NCI-H226 (cell line): ENCODE results near the gene HIVEP1.

Experiments used
- DNase-seq: peaks from one replicate; pipeline ENCODE4 v3.0.0-alpha.2; 2015

HIVEP1 gene

DNA sequence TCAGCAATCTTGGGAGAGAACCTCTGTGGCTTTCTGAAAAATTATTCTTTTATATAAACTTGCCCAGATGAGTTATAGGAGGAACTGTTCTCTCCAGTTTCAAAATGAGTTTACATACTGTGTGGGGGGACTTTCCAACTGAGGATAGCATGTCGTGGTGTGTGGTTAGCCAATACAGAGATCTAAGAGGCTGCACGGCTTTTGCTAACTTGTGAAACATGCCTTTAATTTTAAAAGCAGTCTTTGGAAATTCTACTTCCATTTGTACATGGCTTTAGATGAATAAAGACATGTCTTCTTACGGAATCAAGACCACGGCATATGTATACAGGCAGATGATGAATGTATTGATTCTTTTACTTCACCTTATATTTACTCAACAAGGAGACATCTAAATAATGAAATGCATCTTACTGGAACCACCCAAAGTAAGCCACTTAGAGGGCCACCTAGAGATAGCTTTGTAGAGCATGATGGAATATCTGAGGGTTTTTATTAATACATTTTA lies 39.8 kb downstream of the HIVEP1 start:
- no peak for DNase-seq

DNA sequence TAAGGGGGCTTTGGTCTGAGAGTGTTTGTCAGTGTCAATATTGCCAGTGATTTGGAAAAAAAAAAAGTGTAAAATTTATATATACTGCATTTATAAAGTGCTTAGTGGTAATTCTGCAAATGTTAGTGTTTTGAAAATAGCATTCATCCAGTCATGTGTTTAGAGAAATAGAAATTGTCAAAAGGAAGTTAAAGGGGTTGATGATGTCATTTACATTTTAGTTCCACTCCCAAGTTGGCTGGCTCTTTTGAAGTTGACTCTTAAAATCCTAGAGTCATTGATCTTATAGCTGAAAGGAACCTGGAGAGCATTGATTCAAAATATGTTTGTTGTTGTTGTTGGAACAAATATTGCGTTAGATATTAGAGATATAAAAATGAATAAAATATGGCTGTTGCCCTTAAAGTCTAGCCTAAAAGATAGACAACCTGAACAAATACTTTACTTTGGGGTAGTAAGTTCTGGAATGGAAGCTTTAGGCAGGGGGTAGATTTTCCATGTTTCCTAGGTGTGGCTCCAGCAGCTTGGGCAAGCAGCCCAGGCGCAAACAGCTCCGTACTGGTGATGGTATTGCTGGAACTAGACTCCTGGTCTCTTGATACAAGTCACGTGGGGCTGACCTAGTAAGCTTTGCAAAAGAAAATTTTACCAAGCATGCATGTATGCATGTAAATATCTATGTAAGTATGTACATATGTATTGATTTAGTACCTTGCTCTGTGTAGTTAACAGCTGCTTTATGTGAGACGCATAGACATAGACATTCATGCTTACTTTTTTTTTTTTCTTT lies 46.3 kb downstream of the HIVEP1 start:
- no peak for DNase-seq

DNA sequence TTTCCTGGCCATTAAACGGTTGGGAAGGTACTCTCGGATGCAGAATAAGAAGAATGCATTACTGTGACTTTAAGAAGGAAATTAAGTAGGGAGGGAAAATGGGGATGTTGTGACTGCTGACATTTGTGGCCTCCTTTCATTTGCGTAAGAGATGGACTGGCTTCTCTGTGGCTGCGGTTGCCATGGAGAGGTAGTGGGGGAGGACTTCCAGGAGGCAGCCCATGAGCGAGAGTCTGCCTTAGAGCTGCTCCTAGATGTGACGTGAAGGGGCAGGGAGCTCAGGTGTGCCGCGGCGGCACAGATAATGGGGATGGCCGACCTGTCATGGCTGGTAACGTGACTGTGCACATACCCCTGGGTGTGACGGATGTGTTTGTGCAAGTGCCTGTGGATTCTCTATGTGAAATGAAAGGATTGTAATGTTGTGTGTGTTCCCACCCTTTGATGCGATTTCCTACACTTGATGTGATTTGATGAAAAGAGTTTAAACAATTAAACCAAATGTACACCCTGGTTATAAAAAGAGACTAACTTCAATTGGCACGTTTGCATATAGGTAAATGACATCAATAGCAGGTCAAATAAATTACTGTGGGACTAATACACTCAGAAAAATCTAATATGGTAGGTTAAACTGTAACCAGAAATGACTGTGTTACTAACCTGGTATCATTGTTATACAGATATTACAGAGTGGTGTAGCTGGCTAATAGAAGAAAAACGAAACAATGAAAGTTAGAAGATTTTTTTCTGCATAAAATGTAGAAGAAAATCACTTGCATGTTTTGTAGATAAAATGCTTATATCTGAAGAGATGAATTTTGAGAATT lies 48.9 kb downstream of the HIVEP1 start:
- no peak for DNase-seq

DNA sequence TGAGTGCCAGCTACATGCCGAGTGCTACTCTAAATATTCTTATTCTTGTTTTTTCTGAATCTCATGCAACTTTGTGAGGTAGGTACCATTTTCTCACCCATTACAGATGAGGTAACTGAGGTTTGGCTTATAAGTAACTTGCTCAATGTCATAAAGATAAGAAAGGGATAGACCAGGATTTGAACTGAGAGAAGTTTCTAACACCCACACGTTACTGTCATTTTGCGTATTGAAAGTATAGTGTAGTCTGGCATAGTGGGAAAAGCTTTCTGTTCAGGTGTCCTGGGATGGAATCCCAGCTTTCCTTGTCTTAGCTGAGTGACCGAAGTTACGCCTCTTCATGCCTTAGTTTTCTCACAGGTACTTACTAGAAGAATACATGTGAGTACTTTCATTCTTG lies 50.5 kb downstream of the HIVEP1 start:
- DNase-seq, result no peak

DNA sequence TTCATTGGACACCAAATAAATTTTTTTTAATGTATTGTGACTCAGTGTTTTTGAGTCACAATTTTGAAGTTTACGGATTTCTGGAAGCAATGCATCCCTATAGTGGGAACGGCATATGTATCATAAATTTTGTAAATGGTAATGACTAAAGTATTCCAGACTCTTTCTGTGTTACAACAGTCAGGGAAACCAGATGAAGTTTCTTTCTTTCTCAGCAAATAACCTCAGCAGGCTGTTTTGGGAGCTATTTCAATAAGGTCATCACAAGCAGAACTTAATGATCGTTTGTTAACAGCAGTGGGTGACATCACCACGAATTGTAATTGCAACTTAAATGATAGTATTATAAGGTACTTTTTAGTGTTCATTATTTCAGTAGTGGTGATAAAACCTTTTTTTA lies 52.0 kb downstream of the HIVEP1 start:
- DNase-seq, result no peak

DNA sequence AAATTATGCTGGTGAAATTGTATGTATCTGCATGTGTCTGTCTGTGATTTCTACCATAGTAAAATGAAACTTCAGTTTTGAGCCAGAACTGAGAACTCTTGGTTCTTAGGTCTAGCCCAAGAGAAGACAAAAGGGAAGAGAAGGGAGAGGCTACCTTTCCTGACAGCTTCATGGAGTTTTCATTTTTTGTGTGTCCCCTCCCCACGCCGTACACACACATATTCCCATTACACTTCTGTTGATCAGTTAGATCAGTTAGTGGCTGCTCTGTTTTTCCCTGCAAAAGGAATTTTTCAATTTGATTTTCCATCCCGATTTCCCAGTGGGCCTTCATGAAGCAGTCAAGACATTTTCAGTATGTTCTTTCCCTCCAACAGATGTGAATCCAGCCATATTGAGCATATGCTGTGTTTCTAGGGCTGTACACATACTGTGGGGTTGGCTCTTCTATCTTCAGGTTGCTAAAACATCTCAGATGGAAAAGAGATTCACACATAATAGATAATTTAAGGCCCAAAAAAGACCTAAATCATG lies 52.5 kb downstream of the HIVEP1 start:
- no peak for DNase-seq

DNA sequence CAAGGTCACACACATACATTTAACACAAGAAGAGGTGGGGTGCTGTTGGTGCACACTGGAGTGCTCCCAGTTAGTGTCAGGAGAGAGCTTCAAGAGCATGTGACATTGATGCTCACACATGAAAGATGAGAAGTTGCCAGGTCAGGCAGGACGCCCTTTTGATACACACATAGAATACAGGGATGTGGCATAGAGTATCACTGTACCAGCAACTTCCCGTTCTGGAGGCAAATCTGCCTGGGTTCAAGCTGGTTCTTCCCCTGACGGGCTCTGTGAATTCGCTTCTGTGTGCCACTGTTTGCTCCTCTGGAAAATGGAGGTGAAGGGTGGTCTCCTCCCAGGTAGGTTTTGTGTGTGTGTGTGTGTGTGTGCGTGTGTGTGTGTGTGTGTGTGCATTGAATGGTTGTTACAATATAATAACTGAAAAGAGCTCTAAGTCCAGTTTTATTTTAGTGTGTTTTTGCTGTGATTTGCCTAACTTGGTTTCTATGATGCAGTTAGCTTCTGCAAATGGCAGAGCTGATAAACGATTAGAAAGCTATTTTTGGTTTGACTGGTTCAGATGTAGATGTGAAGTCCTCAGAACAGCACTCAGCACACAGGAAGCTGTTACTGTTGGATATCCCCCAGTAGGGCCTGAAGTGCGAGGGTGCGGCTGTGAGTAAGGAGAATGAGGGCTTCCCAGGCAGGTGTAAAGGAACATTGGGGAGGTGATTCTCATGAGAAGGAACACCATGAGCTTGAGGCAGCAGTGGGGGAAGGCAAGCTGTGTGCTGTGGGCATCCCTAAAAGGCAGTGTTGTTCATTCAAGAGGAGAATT lies 53.4 kb downstream of the HIVEP1 start:
- no peak for DNase-seq

DNA sequence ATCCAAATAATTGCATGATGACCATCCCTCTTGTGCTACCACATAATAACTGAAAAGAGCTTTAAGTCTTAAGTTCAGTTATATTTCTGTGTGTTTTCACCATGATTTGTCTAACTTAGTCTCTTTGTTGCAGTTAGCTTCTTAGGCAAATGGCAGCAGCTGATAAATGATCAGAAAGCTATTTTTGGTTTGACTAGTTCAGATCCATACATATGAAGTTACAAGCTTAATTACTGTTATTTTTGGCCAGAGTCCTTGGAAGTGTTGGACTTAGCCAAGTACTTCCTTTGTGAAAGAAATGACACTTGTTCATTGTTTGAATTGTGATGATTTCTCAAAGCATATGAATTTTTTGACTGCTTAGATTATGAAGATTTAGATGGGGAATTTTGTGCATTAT lies 54.2 kb downstream of the HIVEP1 start:
- DNase-seq, result no peak

DNA sequence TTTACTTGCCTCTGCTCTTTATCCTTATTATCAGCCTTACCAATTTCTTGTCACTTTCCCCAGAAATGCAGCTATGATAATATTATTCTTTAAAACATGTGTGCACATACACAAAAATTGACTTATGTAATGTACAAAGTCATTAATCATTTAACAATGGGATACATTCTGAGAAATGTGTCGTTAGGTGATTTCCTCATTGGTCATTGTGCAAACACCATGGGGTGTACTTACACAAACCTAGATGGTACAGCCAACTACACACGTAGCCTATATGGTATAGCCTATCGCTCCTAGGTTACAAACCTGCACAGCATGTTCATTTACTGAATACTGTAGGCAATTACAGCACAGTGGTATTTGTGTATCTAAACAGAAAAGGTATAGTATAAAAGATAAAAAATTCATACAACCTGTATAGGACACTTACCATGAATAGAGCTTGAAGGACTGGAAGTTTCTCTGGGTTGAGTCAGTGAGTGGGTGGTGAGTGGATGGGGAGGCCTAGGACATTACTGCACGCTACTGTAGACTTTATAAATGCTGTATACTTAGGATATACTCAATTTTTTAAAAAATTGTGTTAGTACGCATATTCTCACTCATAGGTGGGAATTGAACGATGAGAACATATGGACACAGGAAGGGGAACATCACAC lies 56.9 kb downstream of the HIVEP1 start:
- no peak for DNase-seq

DNA sequence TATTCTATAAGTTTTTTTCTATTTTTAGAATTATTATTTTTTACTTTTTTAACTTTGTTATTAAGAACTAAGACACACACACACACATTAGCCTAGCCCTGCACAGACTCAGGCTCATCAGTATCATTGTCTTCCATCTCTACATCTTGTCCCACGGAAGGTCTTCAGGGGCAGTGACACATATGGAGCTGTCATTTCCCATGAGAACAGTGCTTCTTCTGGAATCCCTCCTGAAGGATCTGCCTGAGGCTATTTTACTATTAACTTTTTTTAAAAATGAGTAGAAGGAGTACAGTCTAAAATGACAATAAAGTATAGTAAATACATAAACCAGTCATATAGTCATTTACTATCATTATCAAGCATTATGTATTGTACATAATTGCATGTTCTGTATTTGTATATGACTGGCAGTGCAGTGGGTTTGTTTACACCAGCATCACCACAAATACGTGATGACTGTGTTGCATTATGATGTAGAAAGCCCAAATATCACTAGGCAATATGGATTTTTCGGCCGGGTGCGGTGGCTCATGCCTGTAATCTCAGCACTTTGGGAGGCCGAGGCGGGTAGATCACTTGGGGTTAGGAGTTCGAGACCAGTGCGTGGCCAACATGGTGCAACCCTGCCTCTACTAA lies 57.9 kb downstream of the HIVEP1 start:
- no peak for DNase-seq

DNA sequence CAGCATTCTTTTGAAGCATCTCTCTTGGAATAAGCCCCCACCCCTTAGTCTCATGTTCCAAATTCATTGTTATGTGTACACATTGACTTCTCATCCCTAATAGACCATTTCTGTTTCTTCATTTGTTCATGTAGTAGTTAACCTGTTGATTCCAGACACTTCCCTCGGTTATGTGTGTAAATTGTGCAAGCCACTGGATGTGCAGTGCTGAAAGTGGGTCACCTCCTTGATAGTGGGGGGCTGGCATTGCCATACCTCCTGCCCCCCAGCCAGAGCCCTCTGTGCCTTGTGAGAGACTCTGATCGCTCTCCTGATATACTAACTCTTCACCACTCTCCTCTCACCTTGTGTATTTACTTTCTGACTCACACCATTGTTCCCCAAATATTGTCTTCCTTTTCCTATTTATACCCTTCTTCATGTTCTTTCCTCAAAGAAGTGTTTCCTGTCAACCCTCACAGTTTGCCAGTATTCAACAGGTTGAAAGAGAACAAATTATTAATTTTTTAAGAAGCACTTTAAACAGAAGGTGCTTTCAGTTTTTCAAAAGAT lies 59.0 kb downstream of the HIVEP1 start:
- DNase-seq, result no peak

DNA sequence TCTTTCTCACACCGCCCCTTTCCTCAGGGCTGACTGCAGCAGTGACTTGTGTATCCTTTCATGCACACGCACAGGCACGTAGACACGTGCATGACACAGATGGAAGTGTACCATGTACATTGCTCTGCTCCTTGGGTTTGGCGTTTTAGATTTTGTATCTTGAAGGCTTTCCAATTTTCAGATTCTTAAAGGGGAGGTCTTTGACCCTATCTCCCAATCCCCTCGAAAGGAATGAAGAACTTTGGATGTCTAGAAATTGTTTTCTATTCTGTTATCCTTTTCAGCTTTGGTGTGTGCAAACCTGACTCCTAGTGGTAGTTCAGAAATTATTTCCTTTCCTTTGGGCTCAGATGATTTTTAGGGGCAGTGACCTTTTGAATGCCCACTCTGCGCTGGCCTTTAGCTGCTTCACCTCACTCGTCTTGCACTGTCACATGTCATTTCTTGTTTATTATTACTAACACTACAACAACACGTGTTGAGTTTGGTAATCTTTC lies 63.0 kb downstream of the HIVEP1 start:
- DNase-seq, result no peak

DNA sequence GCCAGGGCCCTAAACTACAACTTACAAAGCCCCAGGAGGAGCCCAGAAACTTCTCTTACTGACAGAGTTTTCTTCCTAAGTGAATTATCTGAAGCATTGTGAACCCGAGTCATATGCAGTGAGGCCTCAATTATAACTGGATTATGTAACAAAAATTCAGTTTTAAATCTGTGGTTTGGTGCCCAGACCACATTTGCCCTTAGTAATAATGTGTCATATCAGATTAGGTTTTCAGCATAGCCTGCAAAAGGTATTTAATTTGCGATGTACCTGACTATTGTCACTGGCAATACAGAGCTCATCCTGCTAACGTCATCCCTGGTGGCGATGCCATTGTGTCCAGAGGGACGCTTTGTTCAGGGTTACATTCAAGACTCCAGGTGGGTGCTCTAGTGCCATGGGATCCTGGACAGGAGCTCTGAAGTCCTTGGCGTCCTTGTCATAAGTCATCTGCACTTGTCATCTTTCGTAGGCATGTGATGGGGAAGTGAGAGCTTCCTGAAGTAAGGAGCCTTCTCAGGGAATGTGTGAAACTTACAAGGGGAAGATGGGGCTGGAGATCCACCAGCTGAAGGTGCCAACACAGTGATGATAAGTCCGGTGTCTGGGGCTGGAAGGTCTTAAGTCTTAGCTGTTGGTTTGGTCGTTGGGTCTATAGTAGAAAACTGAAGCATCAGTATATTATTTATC lies 65.1 kb downstream of the HIVEP1 start:
- DNase-seq, result no peak

DNA sequence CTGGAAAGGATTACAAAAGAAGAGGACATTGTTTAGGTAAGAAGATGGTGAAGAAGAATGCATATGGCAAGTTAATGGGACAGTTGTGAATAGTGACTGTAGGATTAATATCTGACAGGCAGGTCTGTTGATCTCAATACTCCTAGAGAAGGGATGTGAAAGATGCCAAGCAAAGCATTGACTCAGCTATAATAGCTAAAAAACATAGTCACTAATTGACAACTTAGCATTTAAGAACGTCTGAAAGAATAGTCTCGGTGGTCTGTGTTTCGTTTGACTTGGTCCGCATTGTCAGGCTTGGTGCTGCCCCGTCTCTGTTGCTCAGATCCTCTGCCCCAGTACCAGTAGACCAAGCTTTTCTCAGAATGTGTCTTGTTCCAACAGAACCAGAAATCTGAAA lies 65.9 kb downstream of the HIVEP1 start:
- DNase-seq, result no peak

DNA sequence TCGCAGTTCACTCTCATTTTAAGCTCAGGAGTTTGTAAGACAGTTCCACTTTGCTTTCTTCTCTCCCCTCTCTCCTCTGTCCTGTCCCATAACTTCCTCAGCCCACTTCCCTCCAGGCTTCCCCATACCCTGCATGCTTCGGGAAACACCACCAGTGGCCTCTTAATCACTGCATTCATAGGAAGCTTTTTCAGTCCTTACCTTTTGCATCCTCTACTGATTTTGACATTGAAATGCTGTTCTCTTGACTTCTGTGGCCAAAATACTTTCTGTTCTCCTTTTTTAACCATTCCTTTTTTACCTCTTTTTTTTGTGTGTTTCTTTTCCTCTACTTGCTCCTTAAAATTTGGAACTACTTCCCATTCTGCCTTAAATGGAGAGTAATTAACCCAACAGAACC lies 69.7 kb downstream of the HIVEP1 start:
- DNase-seq, result no peak

DNA sequence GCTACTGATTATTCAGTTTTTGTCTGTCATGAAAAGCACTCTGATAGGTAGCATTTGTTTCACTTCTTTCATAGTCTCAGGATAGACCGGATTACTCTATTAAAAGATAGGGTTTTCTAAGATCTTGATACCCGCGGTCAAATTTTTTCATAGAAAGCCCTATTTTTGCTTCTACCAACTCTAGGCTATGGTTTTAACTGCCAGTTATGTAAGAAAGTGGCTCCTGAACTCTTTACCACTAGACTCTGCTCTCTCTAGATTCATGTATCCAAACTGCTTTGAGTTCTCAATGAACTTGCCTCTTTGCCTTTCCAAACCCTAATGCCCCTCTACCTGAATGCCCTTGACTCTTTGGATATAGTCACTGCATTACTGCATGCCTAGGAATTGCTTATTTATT lies 70.3 kb downstream of the HIVEP1 start:
- no peak for DNase-seq

DNA sequence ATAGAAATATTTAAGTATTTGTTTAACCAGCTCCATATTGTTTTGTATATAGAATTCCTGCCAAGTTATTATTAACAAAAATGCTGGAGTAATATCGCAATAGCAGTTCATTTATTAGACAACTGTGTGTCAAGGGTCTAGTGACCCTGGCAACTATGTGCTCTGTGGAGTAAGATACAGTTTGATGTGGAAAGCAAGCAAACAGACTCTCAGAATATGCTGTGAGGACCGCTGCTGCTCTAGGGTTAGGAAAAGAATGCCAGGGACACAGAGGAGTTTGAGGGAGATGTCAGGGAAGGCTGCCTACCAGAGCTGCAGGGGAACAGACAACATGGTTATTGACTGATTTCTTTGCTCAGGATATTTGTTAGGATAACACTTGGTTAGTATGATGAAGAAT lies 71.2 kb downstream of the HIVEP1 start:
- DNase-seq, result no peak

DNA sequence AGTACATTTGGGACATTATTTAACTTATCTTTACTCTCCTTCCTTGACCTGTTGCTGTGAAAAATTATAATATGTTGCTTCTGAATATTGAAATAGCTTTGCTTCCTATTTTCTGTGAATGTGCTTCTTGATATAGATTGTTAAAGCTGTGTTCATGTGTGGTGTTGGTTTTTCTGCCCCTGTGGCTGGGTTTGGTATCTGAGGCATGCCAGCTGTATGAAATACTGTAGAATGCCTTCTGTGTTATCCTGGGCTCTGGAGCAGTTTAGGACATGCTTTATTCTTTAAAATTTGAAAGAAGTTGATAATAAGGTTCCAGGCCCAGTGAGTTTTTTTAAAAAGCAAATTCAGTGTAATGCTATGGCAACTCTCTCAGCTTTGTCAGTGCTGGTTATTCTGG lies 71.7 kb downstream of the HIVEP1 start:
- DNase-seq, result no peak

DNA sequence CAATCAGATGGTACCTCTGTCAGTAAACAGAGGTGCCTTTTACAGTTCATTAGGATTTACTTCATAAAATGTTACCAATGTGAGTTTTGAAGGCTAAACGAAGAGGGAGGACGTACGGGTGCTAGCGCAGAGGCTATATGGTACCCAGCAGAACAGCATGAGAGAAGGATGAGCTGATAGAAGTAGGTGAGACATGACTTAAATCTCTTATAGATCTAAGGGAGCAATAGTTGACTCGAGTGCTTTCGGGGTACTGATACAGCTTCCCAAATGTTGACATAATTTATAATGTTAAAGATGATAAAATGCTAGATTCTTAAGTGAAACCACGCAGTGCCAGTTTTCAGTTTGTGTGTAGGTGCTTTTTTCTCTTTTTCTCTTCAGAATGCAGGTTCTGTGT lies 72.6 kb downstream of the HIVEP1 start:
- DNase-seq, result no peak

DNA sequence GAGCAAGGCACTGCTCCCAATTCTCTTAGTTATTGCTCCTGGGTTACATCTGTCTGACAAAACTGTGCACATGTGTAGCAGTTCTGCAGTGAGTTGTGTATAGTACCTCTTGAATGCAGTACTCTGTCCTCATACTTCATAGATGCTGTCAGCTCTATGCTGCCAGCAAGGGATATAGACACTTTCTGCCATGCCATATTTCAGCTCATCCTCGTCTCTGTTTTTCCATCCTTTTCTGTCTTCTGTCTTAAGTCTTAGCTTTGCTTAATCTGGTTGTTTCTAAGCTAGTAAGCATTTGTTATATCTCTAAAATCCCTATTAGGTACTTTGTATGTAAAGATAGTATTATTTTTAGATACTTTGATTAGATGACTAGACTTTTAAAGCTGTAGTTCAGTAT lies 76.4 kb downstream of the HIVEP1 start:
- DNase-seq, result no peak

DNA sequence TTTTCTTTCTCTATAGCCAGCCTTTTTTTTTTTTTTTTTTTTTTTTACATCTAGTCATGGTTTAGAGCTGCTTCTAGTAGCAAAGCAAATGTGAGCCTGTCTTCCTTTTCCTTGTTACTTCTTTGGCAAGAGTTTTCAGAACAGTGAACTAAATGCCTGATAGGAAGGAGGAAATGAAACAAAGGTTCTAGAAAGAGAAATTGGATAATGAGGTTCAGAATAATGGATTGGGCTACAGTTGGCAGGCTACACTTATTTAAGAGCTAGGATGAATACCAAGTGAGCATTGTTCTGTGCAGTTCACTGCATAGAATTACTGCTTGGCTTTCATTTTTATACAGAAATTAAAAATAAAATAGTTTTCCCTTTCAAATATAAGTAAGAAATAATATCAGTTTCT lies 78.6 kb downstream of the HIVEP1 start:
- no peak for DNase-seq
